ENCODE results near the gene TRPV3.

DNA sequence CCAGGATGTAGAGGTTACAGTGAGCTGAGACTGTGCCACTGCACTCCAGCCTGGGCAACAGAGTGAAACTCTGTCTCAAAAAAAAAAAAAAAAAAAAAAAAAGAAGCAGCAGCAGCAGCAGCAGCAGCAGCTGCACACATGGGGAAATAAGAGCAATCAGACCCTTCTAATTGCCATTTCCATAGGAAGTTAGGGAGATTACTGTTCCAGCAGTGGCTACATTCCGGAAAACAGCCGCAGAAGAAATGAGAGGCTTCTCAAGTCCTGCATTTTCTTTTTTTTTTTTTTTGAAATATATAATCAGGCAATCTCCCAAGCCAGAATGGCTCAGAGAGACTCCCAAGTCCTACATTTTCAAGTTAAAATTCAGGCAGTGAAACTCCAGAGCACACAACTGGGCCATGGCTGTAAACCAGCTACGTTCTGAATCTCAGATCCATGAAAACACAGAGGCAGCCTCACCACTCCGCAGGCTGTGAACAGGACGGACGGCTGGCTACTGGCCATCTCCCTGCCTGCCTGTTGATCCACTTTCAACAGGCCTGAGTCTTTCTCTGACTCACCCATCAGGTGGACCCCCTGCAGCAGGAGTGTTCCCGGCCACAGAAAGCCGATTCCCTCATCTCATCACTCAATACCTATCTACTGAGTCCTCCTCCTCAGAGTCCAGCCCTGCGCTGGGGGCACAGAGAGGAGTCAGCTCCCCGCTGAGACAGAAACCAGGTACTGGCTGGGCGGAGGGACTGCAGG lies 36.6 kb upstream of the TRPV3 start:
- TF ChIP-seq, protein P1, sequence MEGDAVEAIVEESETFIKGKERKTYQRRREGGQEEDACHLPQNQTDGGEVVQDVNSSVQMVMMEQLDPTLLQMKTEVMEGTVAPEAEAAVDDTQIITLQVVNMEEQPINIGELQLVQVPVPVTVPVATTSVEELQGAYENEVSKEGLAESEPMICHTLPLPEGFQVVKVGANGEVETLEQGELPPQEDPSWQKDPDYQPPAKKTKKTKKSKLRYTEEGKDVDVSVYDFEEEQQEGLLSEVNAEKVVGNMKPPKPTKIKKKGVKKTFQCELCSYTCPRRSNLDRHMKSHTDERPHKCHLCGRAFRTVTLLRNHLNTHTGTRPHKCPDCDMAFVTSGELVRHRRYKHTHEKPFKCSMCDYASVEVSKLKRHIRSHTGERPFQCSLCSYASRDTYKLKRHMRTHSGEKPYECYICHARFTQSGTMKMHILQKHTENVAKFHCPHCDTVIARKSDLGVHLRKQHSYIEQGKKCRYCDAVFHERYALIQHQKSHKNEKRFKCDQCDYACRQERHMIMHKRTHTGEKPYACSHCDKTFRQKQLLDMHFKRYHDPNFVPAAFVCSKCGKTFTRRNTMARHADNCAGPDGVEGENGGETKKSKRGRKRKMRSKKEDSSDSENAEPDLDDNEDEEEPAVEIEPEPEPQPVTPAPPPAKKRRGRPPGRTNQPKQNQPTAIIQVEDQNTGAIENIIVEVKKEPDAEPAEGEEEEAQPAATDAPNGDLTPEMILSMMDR (IDR thresholded peaks at IDR 0.05), result no peak
- TF ChIP-seq POLR2AphosphoS5 (IDR thresholded peaks at IDR 0.05; ENCODE audit: low read depth, low read length) (no peak), TCF7L2 (IDR thresholded peaks at IDR 0.05; ENCODE audit: low read depth, low read length) (no peak), SIN3A (IDR thresholded peaks at IDR 0.05; ENCODE audit: borderline replicate concordance, insufficient read depth, low read depth, low read length) (no peak)
- TF ChIP-seq, protein P2, sequence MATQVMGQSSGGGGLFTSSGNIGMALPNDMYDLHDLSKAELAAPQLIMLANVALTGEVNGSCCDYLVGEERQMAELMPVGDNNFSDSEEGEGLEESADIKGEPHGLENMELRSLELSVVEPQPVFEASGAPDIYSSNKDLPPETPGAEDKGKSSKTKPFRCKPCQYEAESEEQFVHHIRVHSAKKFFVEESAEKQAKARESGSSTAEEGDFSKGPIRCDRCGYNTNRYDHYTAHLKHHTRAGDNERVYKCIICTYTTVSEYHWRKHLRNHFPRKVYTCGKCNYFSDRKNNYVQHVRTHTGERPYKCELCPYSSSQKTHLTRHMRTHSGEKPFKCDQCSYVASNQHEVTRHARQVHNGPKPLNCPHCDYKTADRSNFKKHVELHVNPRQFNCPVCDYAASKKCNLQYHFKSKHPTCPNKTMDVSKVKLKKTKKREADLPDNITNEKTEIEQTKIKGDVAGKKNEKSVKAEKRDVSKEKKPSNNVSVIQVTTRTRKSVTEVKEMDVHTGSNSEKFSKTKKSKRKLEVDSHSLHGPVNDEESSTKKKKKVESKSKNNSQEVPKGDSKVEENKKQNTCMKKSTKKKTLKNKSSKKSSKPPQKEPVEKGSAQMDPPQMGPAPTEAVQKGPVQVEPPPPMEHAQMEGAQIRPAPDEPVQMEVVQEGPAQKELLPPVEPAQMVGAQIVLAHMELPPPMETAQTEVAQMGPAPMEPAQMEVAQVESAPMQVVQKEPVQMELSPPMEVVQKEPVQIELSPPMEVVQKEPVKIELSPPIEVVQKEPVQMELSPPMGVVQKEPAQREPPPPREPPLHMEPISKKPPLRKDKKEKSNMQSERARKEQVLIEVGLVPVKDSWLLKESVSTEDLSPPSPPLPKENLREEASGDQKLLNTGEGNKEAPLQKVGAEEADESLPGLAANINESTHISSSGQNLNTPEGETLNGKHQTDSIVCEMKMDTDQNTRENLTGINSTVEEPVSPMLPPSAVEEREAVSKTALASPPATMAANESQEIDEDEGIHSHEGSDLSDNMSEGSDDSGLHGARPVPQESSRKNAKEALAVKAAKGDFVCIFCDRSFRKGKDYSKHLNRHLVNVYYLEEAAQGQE (IDR thresholded peaks at IDR 0.05; ENCODE audit: insufficient read depth in 1 of 2, low read depth in 2 of 2, low read length in 1 of 2), result no peak

All from Panc1 (cell line).